ENCODE data around the gene CEACAM18.

DNA sequence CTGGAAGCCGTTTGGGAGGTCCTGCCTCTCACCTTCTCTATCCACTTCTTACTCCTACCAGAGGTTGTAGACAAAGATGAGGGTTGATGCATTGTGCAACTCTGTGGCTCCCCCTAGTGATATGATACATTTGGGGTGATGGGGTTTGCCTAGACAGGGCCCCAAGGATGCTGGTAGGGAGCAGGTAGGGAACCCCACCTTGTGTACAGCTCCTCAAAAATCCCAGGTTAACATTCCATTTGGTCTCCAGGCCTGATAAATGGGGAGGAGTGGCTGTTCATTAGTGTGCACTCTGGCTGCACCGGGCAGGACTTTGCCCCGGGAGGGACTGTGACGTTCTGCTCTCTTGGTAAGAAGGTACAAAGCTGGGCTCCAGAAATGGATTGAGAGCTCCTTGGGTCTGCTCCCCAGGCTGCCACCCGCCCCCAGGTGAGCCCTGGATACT, 39.3 kb upstream of the CEACAM18 start:
- TF ChIP-seq, protein P1, sequence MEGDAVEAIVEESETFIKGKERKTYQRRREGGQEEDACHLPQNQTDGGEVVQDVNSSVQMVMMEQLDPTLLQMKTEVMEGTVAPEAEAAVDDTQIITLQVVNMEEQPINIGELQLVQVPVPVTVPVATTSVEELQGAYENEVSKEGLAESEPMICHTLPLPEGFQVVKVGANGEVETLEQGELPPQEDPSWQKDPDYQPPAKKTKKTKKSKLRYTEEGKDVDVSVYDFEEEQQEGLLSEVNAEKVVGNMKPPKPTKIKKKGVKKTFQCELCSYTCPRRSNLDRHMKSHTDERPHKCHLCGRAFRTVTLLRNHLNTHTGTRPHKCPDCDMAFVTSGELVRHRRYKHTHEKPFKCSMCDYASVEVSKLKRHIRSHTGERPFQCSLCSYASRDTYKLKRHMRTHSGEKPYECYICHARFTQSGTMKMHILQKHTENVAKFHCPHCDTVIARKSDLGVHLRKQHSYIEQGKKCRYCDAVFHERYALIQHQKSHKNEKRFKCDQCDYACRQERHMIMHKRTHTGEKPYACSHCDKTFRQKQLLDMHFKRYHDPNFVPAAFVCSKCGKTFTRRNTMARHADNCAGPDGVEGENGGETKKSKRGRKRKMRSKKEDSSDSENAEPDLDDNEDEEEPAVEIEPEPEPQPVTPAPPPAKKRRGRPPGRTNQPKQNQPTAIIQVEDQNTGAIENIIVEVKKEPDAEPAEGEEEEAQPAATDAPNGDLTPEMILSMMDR (IDR thresholded peaks at IDR 0.05): peak in 5 of 6 experiments; percentile 4 to 48 (median 33)
- TF ChIP-seq POLR2A (IDR thresholded peaks at IDR 0.05): no peak
